Dendritic cell treated with granulocyte-macrophage colony-stimulating factor and Interleukin-4, amounts not matched to agents 40 ng/mL and 50 ng/mL, for 4 days (primary cell): ENCODE results near the gene P2RY1.
A peak's percentile ranks its signal among the peaks of the same experiment; 100 is the strongest.
"Not testable (repeated sequence)": the region's sequence is repeated elsewhere in the genome, so short reads cannot be mapped to it uniquely, and the experiment has no call there.

Experiments used
- H3K27ac Mint-ChIP-seq: one replicate; pipeline ENCODE4 v1.8.0; 2022; ENCODE audit warnings: mild to moderate bottlenecking, mixed read lengths
- H3K27me3 Mint-ChIP-seq: one replicate; pipeline ENCODE4 v1.8.0; 2022; ENCODE audit warnings: mild to moderate bottlenecking, mixed read lengths
- H3K36me3 Mint-ChIP-seq: one replicate; pipeline ENCODE4 v1.8.0; 2022; ENCODE audit warnings: low read depth, mixed read lengths
- H3K4me1 Mint-ChIP-seq: one replicate; pipeline ENCODE4 v1.8.0; 2022; ENCODE audit warnings: low read depth, mixed read lengths
- H3K4me3 Mint-ChIP-seq: one replicate; pipeline ENCODE4 v1.8.0; 2022; ENCODE audit warnings: mild to moderate bottlenecking, moderate library complexity, mixed read lengths
- H3K9me3 Mint-ChIP-seq: one replicate; pipeline ENCODE4 v1.8.0; 2022; ENCODE audit warnings: mixed read lengths
- intact Hi-C: fragments of 100-400 bp; cut with micrococcal nuclease; formaldehyde crosslinking; loops from one replicate; pipeline ENCODE4 v1.15.0; 2022

Gene P2RY1

DNA sequence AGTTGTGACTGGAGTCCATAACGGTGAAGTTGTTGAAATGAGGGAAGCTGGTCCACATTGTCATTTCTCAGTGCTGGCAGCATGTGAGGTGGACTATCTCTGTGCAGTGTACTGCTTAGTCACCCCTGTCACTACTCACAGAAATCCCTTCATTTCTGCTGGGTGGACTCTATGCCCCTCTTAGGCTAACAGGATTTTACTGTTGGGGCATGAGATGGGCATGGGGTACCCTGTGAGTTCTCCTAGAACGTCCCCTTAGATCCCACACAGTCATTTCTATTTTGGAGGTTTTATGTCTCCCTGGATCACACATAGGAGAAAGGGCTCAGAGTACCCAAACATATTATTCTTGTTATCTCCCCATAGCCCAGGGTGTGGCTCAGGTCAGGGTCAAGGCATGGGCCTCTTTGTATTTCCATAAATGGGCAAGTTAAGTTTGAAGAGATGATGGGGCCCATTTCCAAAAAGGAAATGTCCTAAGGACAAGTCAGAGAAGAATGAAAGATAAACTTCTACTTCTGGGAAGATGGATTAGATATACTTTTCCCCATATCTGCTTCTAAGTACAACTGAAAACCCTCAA, 15.2 kb downstream of the P2RY1 start:
- no peak overlapping the region for H3K4me3 Mint-ChIP-seq
- intact Hi-C loops = no loop called here
- H3K36me3 Mint-ChIP-seq = no peaks in the 10 kb centered on the region
- no peaks in the 10 kb centered on the region for H3K27me3 Mint-ChIP-seq
- H3K27ac Mint-ChIP-seq = no peak overlapping the region
- H3K9me3 Mint-ChIP-seq = no peaks in the 10 kb centered on the region
- no peaks in the 10 kb centered on the region for H3K4me1 Mint-ChIP-seq

DNA sequence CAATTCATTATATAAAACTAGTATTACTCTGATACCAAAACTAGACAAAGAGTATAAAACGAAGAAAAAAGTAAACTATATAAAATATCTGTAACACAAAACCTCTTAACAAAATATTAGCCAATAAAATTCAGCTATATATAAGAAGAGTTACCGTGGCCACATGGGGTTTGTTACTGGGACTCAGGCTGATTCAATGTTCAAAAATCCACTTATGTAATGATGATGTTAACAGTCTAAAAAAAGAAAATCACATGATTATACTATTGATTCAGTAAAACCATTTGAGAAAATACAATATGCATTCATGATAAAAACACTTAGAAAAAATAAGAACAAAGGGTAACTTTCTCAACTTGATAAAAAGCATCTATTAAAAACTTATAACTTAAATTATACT, 18.3 kb downstream of the P2RY1 start:
- Mint-ChIP-seq H3K4me1 (peaks cover 17% of the 10 kb centered on the region), H3K4me3 (no peak overlapping the region), H3K36me3 (no peaks in the 10 kb centered on the region), H3K27ac (no peak overlapping the region), H3K27me3 (no peaks in the 10 kb centered on the region), H3K9me3 (no peaks in the 10 kb centered on the region)
- intact Hi-C loops = no loop called here

DNA sequence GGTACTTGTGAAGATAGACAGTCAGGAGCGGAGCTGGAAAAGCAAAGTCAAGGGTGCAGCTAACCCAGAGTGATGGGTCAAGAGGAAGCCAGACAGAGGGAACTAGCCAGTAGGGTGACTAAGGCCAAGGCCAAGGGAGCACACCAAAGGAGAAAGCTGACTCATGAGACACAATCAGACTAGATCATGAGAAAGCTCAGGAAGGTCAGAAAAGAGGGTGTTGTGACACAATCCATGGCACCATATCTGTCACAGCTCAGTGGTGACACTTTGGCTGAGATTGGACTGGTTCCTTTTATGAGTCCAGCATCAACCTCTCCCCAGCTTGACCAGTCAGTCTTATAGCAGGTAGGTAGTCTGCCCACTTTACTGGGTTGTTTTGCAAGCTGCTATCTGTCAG, 22.2 kb downstream of the P2RY1 start:
- peaks cover 29% of the 10 kb centered on the region for H3K4me1 Mint-ChIP-seq
- intact Hi-C loops = no loop called here
- no peak overlapping the region for H3K4me3 Mint-ChIP-seq
- H3K27me3 Mint-ChIP-seq = no peaks in the 10 kb centered on the region
- no peaks in the 10 kb centered on the region for H3K9me3 Mint-ChIP-seq
- no peaks in the 10 kb centered on the region for H3K36me3 Mint-ChIP-seq
- H3K27ac Mint-ChIP-seq = no peak overlapping the region

DNA sequence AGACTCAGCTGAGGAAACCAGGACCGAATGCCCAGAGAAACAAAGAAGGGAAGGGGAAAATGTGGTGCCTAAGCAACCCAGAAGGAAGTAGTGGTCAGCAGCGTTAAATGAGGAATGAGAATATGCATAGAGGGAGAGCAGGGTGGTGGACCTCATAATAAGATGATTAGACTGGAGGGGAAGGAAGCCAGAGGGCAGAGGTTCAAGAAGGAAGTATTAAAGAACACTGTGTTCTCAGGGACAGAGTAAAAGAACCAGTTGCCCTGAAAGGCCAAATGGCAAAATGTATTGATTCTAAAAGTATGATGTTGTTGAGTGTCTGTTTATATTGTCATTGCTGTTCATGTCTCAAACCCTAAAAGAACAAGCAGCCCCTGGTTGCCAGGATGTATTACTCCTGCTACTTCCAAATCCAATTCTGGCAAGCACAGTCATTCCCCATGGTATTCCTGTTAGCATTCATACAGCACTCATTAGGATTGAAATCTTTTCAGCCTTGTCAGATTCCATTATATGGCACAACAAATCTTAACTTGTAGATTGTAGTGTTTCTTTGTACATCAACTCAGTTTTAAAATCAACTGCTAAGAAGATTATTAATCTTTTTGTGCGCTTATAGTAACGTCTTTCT, 23.4 kb downstream of the P2RY1 start:
- no peak overlapping the region for H3K27ac Mint-ChIP-seq
- intact Hi-C loops = no loop called here
- peaks cover 34% of the 10 kb centered on the region for H3K4me1 Mint-ChIP-seq
- H3K4me3 Mint-ChIP-seq = no peak overlapping the region
- no peaks in the 10 kb centered on the region for H3K27me3 Mint-ChIP-seq
- H3K9me3 Mint-ChIP-seq = no peaks in the 10 kb centered on the region
- no peaks in the 10 kb centered on the region for H3K36me3 Mint-ChIP-seq

DNA sequence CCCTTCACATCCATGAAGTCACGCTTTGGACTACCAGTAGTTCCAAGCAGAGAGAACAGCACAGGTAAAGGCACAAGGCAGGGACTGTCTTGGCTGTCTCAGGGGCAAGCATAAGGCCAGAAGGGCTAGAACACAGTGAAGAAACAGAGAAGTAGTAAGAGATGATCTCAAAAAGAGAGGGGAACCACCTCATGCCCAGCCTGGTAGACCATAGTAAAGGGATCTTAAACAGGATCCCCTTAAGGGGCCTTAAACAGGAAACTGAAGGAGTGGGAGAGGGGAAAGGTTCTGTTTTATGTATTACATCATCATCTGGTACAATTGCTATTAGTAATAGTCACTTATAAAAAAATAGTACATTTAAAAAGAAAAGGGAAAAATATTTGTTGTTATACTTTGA, 25.8 kb downstream of the P2RY1 start:
- intact Hi-C loops = no loop called here
- peak overlapping the region; percentile 12 for H3K27ac Mint-ChIP-seq
- H3K27me3 Mint-ChIP-seq = no peaks in the 10 kb centered on the region

DNA sequence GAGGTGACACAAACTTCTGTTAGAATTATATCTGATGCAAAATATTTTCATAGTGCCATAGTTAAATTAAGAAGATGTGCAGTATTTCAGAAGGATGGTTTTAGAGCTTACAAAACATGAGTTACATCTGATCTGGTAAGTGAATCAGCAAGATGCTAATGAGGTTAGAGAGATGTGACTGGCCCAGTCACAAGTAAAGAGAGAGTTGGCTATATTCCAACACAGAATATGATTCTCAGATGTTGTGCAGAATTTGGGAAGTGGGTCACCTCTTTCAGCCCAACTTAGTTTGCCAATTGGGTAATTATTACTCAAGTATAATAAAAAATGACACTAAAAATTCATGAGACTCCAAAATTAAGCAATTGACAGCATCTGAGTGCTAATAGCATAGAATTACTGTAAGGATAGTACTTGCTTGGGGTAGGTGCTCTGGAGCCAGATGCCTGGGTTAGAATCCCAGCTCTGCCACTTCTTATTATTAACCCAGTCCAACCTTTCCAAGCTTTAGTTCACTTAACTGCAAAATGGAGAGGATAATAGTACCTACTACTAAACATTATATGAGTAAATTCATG, 30.8 kb downstream of the P2RY1 start:
- H3K27ac Mint-ChIP-seq = no peak overlapping the region
- H3K36me3 Mint-ChIP-seq = no peaks in the 10 kb centered on the region
- H3K4me1 Mint-ChIP-seq = peaks cover 36% of the 10 kb centered on the region
- intact Hi-C loops = no loop called here
- no peak overlapping the region for H3K4me3 Mint-ChIP-seq
- no peaks in the 10 kb centered on the region for H3K27me3 Mint-ChIP-seq
- no peaks in the 10 kb centered on the region for H3K9me3 Mint-ChIP-seq

More for the DNA sequence above, 25.8 kb downstream of the P2RY1 start:
- Mint-ChIP-seq H3K9me3 (no peaks in the 10 kb centered on the region), H3K4me3 (no peak overlapping the region), H3K36me3 (no peaks in the 10 kb centered on the region), H3K4me1 (peaks cover 41% of the 10 kb centered on the region)

DNA sequence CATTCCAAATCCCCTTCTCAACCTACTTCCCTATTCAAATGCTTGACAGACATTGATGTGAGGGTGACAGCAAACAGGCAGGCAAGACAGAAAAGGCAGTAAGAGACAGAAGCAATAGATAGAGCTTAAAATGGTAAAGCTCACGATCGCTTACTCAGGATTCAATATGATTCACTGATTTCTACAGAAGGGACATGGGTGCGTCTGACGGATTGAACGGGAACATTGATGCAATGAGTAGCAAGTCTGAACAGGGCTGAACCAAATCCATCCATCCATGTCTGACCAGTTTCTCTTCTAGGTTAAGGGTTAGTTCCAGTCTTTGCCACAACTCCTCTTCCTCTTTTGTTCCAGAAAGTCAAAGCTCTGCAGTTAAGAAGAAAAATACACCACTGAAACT, 35.1 kb downstream of the P2RY1 start:
- peaks cover 17% of the 10 kb centered on the region for H3K36me3 Mint-ChIP-seq
- peaks cover 11% of the 10 kb centered on the region for H3K9me3 Mint-ChIP-seq
- intact Hi-C loops = loop anchor here (5.0 kb wide), 1 partner anchor 33 kb away; the partner anchor contains the start of gene P2RY1
- H3K27me3 Mint-ChIP-seq = no peaks in the 10 kb centered on the region
- peak overlapping the region; percentile 87 for H3K27ac Mint-ChIP-seq
- H3K4me1 Mint-ChIP-seq = peaks cover 49% of the 10 kb centered on the region
- peak overlapping the region; percentile 58 for H3K4me3 Mint-ChIP-seq

DNA sequence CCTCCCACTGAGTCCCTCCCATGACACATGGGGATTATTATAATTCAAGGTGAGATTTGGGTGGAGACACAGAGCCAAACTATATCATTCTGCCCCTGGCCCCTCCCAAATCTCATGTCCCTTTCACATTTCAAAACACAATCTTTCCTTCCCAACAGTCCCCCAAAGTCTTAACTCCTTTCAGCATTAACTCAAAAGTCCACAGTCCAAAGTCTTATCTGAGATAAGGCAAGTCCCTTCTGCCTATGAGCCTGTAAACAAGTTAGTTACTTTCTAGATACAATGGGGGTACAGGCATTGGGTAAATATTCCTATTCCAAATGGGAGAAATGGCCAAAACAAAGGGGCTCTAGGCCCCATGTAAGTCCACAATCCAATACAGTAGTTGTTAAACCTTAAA, 38.4 kb downstream of the P2RY1 start:
- H3K4me3 Mint-ChIP-seq, H3K27ac Mint-ChIP-seq, H3K27me3 Mint-ChIP-seq: not testable (repeated sequence)
- Mint-ChIP-seq H3K36me3 (peaks cover 18% of the 10 kb centered on the region), H3K4me1 (peaks cover 33% of the 10 kb centered on the region), H3K9me3 (peaks cover 12% of the 10 kb centered on the region)
- intact Hi-C loops = loop anchor here (5.0 kb wide), 1 partner anchor 36 kb away; the partner anchor contains the start of gene P2RY1

DNA sequence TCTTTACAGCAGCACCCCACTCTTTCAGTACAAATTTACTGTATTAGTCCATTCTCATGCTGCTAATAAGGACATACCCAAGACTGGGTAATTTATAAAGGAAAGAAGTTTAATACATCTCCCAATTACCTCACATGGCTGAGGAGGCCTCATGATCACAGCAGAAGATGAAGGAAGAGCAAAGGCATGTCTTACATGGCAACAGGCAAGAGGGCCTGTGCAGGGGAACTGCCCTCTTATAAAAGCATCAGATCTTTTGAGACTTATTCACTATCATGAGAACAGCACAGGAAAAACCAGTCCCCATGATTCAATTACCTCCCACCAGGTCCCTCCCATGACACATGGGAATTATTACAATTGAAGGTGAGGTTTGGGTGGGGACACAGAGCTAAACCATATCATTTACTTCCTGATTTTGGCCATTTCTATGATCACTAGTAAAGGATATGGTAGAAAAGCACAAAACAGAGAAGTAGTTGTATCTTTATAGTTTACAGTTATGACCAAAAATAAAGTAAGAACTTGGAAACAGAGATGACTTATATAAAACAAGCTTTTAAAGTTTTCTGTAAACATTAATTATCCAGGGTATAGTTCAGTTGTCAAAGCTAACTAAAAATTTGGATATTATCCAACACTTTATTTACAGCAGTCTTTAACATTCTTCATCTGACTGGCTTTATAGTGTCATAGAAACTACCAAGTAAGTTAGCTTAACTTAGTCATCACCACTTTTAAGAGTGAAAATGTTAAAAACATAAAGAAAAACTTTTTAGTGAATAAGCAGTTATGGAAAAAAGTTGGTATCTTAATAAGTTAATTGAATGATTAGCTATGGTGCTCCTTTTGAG, 40.2 kb downstream of the P2RY1 start:
- H3K27ac Mint-ChIP-seq = no peak overlapping the region
- intact Hi-C loops = loop anchor here (5.0 kb wide), 1 partner anchor 38 kb away; the partner anchor contains the start of gene P2RY1
- H3K4me1 Mint-ChIP-seq = peaks cover 41% of the 10 kb centered on the region
- H3K36me3 Mint-ChIP-seq = peaks cover 28% of the 10 kb centered on the region
- peaks cover 21% of the 10 kb centered on the region for H3K9me3 Mint-ChIP-seq
- no peaks in the 10 kb centered on the region for H3K27me3 Mint-ChIP-seq
- H3K4me3 Mint-ChIP-seq = no peak overlapping the region

DNA sequence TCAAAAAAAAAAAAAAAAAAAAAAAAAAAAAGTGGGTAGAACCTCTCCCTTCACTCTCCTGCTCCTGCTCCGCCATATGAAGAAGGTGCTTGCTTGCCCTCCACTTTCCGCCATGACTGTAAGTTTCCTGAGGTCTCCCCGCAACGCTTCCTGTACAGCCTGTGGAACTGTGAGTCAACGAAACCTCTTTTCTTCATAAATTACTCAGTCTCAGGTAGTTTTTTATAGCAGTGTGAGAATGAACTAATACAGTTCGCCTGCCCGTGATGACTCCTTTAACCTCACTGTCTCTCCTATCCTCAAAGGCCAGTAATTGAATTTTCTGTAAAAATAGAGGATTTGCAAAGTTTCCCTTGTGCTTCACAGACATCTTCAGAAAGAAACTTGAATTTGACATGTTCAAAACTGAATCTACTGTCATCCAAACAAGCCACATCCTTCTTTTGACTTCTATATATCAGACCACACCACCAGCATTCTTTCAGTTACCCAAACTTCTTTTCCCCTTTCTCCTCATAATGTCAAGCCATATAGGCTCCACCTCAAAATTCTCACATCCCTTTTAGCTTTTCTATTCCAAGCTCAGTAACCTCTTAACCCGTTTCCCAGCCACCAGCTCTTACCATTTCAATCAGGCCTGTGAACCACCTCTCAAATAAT, 44.3 kb downstream of the P2RY1 start:
- Mint-ChIP-seq H3K27me3 (no peaks in the 10 kb centered on the region), H3K36me3 (peaks cover 18% of the 10 kb centered on the region), H3K4me3 (no peak overlapping the region), H3K9me3 (peaks cover 17% of the 10 kb centered on the region), H3K4me1 (peaks cover 23% of the 10 kb centered on the region), H3K27ac (peak overlapping the region; percentile 53)
- intact Hi-C loops = no loop called here

DNA sequence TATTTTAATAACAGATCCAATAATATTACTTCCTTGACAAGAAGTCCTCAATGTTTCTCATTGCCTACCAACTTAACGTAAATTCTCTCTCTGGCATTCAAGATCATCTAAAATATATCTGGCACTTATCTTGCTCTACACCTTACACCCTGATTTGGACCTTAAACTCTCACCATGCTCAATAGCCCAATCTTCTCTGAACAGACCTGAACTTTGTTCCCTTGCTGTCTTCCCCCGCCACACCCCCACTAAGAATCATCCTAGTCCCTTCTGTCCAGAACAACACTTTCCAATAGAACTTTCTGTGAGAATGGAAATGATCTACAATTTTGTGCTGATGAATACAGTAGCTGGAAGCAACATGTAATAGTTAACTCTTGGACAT, 44.9 kb downstream of the P2RY1 start:
- Mint-ChIP-seq H3K27me3 (no peaks in the 10 kb centered on the region), H3K27ac (peak overlapping the region; percentile 53), H3K36me3 (peaks cover 13% of the 10 kb centered on the region), H3K9me3 (peaks cover 12% of the 10 kb centered on the region), H3K4me1 (peaks cover 21% of the 10 kb centered on the region), H3K4me3 (no peak overlapping the region)
- intact Hi-C loops = no loop called here

DNA sequence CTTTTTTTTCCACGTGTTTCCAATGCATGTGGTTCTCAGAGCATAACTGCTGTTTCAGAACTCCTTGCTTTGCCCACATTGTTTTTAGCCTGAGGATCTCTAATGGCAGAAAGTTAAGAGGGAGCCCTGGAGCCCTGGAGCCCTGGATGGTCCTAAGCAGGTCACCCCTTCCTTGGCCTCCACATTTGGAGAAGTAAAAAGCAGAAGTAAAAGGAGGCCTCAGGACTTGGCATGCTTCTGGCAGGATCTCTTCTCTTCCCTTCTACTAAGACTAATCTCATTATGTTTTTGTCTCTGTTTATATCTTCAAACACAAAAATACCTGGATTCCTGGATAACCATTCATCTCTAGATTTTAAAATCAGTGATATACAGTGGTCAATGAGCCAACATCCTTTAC, 50.1 kb downstream of the P2RY1 start:
- Mint-ChIP-seq H3K27ac (peak overlapping the region; percentile 55), H3K27me3 (no peaks in the 10 kb centered on the region)
- intact Hi-C loops = no loop called here

More for the DNA sequence above, 50.1 kb downstream of the P2RY1 start:
- Mint-ChIP-seq H3K9me3 (no peaks in the 10 kb centered on the region), H3K4me1 (peaks cover 15% of the 10 kb centered on the region), H3K36me3 (no peaks in the 10 kb centered on the region), H3K4me3 (no peak overlapping the region)
